Activated CD4-positive, CD25-positive, alpha-beta regulatory T cell treated with anti-CD3 and anti-CD28 coated beads, Interleukin-2, amount 50 U/mL, for 72 hours (primary cell): ENCODE data around the gene MRGPRG.

Source experiments
- DNase-seq: peaks from one replicate; pipeline ENCODE4 v3.0.0; 2021

The MRGPRG gene

DNA sequence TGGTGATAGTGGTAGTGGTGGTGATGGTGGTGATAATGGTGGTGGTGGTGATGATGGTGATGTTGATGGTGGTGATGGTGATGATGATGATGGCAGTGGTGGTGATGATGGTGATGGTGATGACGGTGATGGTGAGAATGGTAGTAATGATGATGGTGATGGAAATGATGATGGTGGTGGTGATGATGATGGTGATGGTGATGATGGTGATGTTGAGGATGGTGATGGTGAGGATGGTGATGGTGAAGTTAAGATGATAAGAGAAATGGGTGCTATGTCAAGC is 11.8 kb downstream of the MRGPRG start:
- DNase-seq = no peak

DNA sequence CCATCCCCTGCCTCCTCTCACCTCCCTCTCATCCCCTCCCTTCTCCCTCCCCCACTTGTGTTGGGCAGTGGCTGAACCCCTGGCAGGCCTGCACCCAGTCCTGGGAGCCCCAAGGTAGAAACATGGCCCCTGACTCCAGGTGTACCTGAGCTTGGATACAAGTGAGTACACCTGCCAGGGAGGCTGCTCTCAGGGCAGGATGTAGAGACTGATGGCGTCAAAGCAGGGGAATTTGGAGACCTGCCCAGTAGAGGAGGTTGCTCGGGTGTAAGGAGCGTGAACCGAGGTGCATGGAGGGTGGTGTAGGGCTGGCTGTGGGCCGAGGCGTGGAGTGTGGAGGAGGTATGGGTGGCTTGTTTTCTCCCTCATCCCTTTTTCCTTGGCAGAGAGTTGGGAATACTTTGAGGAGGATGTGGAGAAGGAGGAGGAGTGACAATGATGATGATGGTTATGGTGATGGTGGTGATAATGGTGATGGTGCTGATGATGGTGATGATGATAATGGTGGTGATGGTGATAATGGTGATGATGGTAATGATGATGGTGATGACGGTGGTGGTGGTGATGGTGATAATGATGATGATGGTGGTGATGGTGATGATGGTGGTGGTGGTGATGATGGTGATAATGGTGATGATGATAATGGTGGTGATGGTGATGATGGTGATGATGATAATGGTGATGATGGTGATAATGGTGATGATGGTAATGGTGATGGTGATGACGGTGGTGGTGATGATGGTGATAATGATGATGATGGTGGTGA is 12.3 kb downstream of the MRGPRG start:
- DNase-seq = no peak

DNA sequence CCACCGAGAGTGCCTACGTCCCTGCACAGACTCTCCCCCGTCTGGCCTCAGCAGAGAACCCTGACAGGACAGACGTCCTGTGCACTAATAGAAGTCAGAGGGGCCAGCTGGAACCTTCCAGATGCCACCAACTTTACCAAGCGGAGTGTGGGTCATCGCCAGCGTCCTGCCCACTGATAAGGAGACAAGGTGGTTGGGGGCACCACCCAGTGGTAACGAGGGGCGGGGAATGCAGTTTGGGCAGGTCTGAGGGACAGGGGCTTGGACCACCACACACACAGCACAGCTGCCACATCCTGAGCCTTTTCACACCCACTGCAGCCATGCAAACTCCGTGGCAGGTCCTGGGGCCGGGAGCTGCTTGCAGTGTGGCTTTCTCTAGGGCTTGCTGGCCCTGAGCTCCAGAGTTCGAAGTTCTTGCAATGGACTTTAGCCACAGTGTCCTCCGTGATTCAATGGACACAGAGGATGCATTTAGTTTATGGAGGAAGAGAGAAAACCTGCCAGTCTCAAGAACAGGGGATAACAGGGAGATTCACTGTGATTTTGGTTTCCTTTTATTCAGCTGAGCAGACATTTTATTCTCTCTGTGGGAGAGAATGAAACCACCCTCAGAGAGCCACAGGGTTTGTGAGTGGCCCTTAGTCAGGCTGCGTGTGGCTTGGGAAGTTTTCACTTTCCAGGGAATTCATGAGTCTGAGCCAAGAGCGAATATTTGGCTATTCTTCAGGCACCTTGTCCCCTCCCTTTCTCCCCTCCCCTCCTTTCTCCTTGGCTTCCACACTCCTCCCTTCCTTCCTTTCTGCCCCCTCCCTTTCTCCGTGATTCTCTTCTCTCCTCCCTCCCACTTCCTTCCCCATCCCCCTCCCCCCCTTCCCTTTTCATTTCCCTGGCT is 13.1 kb downstream of the MRGPRG start:
- no peak for DNase-seq

DNA sequence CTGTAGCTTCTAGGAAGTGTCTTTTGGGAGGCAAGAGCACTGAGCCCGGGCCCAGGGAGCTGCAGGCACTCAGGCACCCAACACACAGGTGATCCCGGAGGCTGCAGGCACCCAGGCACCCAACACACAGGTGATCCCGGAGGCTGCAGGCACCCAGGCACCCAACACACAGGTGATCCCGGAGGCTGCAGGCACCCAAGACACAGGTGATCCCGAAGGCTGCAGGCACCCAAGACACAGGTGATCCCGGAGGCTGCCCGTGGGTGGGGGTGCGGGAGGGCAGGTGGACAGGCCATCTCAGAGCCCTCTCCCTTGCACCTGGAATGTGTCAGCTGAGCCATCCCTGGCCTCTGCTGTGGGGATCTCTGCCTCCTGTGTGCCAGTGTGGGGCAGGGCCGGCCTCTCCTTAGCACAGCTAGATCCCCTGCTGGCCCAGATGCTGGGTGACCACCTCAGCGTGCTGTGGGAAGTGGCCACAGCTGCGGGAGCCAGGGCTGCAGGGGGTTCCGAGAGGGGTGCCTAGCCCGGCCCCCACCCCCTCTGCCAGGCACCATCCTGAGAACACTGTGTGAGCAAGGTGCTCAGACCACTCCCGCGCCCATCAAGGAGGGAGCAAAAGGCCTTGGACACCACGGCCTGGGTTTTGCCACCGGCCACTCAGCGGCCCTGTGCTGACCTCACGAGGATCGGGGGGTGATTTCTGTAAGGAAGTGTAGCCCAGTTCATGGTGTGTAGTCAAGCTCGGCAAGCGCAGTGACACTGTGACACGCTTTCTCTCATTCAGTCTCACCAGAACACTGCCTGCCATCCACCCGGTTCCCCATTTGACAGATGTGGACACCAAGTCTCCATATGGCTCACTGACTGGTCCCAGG is 14.2 kb downstream of the MRGPRG start:
- no peak for DNase-seq

DNA sequence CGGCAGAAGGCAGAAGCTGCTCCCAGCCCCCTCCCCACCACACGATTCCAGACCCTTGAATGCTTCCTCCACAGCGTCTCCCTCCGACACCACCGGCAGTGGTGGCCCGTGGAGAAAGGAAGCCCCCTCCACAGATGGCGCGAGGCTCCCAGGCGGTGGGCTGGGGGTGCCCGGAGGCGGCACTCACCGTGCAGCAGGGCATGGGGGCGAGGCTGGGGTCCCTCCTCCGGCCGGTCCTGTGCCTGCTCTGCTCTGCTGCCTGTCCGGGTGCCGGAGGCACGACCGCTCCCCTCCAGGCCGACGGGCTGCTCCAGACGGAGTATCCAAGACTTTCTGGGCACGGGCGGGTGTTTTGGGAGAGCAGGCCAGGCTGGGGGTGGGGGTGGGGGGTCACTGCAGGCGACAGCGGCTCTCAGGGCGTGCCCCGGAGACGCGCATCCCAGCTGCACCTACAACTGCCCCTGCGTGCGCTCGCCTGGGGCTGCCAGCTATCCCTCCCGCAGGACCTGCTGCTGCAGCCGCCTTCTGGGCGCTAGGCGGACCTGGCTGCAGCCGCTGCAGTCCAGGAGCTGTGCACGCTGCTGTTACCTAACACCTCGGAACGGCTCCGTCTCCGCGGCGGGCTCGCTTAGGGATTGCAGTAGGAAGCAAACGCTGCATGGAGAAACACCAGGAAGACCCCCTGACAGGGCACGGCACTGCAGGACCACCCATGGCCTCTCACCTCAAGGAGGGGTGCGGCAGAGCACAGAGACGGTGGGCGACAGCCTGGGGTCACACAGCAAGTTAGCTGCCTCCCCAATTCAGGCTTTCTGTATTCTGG is 15.2 kb downstream of the MRGPRG start:
- DNase-seq = no peak

DNA sequence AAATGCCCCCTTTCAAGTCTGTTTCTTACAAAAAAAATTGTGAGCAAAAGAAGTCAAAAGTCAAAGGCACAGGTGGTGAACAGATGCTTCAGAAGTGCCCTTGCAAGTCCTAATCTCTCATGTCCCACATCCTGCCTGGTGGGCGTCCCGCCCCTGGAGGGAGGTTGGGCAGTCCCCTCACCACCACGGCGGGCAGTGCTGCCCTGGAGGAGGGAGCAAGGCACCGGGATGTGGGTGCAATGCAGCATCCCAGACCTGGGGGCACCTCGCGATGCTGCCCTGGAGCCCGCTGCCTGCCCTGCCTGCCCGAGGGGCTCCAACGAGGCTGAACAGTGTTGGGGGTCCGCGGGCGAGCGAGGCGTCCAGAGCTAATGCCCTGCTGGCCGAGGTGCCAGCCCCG is 15.9 kb downstream of the MRGPRG start:
- no peak for DNase-seq

DNA sequence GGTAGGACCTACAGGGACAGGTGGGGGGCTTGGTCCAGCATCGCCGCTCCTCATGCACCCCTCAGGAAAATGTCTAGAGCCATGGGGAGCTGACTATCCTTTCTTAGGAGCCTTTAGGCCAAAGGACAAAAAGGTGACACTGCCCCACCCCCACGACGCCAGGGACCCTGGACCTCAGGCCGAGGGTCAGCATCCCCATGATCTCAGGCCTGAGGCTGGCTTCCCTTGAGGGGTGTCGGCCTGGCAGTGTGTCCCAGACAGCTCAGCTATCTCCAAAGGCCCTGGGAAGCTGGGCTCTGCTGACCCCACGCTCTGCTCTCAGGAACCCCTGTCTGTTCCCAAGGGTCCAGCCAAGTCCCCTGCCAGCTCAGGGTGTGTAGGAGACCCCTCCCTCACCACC is 16.3 kb downstream of the MRGPRG start:
- no peak for DNase-seq

DNA sequence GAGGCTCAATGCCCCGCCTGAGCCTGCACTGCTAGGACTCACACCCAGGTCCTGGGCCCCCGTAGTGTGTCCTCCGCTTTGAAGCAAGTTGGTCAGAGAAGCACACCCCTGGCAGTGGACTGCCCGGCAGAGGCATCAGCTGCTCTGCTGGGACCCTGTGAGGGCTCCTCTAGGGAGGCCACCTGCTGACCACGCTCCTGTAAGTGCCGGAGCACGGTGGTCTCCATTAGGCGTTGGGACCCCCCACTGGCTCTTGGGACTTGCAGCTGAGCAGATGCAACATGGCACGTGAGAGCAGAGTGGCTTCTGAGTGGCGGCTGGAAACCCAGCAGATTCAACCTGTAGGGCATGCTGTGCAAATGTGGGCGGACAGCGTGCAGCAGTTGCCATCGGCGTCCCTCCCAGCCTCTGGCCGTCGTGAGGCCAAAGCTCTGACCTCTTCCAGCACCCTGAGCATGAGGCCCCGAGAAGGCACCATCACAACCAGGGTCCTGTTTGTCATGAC is 16.9 kb downstream of the MRGPRG start:
- DNase-seq = peak; percentile 21

DNA sequence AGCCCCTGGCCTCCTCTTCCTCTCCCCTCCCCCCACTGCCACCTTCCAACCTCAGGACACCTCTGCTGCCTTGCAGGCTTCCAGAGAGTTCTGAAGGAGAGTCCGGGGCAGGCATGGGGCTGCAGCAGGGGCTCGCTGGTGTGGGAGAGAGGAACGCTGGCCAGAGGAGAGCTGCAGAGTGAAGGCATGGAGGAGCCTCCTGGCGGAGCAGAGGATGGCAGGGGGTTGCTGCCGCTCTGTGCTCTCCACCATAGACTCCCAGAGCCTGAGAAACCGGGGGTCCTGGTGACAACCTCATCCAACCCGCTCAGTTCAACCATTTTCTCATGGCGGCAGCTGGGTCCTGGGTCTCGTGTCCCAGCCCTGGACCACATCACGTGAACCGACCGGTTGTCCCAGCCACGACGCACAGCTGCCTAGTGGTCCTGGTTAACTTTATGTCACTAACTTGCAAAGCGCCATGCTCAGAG is 17.5 kb downstream of the MRGPRG start:
- DNase-seq = peak; percentile 21

DNA sequence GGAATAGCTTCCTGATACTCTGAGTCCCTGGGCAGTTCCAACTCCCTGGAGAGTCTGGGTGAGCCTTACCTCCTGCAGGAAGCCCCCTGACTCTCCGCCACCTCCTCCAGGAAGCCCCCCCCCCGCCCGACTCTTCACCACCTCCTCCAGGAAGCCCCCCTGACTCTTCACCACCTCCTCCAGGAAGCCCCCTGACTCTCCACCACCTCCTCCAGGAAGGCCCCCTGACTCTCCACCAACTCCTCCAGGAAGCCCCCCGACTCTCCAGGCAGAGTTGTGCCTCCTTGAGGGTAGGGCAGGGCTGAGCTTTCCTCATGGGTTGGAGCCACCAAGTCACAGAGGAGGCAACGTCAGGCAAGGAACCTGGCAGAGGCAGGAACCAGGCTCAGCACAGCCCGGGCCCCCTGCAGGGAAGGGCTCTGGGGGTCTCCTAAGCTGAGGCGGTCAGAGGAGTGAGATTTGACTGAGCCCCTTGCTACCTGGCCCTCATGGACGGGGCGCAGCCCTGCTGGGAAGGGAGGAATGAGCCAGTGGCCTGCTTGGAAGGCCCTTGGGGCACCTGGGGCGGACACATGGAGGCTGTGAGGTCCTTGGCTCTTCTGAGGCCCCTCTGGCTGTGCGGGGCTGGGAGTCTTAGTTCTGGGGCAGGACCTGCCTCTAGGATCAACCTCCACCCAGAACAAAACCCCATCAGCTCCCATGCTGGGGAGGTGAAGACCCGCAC is 18.1 kb downstream of the MRGPRG start:
- peak; percentile 24 for DNase-seq

DNA sequence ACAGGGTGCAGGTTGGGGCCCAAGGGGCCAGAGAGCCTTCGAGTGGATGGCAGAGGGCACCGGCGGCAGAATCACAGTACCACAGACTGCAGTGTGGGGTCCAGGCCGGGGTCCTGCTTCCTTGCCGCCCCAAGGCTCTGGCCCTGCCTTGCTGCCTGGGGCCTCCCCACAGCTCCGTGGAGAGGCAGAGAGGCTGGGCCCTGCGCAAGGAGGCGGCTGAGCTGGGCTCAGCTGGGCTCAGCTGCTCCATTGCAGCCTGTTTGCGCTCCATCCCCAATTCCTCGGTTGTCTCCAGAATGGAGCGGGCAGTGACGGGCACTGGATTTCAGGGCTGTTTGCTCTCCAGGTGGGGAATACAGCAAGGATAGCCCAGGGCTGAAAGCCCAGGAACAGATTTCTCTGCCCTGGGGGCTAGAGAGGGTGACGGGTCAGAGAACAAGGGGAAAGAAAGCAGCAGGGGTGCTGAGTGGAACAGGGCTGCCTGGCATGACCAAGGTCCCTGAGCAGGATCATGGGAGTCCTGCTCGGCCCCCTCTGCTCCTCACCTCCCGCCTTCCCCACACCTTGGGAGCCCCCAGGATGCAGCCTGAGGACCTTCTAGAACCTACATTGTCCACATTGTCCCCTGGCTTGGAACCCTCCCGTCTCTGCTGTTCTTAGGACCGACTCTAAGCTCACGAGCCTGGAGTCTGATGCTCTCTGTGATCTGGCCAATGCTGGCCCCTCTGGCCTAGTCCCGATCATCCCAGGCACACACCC is 18.9 kb downstream of the MRGPRG start:
- no peak for DNase-seq

DNA sequence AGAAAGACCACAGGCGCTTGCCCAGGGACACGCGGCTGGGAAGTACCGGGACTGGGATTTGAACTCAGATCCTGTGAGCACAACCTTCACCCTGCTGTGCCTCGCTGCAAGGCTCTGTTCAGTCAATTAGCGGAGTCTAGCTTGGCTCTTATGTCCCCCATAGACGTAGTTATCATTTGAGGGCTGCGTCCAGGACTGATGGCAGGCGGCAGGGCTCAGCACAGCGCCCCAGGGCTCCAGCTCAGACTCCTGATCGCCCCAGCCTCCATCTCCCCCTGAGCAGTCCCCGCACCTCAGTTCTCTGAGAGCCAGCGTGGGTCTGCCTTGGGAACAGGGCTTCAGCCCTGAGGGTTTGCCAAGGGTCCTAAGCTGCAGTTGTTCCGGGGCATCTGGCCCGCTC is 19.8 kb downstream of the MRGPRG start:
- no peak for DNase-seq

DNA sequence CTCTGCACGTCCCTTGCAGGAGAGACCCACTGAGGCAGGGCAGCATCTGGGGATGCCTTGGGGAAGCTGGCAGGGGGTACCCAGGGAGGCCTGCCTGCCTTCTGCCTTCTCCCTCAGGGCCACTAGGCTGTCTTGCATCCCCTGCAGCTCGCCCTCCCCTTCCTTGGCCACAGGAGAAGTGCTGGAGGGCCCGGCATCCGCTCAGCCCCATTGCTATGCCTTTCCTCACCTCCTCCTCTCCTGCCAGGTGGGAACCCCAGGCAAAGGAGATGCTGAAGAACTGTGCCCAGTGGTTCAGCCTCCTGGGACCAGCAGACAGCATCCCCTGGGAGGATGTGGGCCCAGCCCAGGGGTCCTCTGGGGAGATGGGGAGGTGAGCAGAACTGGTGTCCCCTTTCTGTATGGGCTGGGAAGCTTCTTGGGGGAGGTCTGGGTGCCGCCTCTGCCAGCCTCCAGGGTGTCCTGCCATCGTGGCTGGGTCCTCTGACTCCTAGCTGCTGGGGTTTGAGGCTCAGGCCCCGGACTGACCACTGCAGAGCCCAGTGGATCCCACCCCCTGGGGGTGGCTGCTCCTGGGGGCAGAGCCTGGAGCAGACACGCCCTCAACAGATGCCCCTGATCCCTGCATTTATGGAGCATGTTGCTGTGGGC is 20.6 kb downstream of the MRGPRG start:
- no peak for DNase-seq

DNA sequence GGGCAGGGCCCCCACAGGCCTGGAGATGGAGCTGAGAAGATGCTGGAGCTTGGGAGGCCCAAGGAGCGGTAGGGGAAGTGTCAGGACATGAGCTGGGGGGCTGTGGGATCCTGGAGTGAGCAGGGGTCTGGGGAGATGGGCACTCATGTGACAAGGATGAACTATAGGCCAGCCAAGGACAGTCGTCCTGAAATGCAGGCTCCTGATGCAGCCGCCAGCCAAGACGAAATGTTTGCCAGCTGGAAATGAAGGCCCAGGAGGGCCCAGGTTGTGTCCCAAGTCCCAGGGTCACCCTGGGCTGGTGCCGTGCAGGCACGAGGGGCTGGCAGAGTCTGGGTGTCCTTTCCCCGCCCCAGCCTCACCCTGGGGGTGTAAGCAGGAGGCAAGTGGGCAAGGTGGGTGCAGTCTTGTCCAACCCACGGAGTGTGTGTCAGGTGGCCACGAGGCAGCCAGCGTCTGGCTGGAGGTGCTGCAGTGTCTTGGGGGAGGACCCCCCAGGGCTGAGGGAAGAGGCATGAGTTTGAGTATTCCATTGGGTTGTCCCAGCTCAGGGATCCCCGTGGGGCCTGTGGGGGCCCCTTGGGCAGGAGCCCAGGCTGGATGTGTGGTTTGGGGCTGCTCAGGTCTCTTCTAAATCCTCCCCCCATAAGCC is 21.4 kb downstream of the MRGPRG start:
- no peak for DNase-seq

DNA sequence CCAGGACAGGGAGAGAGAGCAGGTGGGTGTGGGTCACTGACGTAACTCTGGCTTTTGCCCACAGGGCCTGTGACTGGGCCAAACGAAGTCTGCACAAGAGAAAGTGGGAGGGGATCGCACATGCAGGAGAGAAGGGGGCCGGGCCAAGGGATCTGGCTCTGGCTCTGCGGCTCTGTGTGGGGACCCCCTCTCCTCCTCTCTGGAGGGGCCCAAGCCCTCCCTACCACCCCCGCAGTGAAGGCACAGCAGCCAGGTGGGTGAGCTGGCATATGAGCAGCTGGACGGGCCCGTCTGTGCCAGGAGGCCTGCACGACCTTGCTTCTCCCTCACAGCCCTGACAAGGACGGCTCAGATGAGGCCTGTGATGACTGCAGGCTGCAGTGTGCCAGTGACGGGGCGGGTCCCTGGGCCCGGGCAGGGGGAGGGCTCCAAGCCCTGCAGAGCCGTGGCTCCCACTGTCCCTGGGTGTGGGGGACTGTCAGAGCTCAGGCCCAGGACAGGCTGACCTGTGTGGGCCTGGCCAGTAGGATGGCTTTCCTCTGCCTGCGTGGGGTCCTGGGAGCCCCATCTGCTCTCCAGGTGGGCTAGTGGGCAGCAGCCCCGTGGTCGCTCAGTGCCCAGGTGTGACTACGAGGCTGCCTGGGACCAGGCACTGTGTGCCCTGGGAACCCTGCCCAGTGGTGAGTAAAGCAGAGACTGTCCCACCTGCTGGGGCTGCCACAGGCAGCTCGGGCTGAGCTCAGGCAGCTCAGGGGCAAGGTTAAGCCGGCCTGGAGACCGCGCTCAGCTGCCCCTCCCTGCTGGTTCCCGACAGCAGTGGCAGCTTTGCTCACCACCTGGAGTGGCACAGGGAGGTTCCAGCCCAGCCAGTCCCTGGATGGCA is 22.2 kb downstream of the MRGPRG start:
- DNase-seq = no peak

DNA sequence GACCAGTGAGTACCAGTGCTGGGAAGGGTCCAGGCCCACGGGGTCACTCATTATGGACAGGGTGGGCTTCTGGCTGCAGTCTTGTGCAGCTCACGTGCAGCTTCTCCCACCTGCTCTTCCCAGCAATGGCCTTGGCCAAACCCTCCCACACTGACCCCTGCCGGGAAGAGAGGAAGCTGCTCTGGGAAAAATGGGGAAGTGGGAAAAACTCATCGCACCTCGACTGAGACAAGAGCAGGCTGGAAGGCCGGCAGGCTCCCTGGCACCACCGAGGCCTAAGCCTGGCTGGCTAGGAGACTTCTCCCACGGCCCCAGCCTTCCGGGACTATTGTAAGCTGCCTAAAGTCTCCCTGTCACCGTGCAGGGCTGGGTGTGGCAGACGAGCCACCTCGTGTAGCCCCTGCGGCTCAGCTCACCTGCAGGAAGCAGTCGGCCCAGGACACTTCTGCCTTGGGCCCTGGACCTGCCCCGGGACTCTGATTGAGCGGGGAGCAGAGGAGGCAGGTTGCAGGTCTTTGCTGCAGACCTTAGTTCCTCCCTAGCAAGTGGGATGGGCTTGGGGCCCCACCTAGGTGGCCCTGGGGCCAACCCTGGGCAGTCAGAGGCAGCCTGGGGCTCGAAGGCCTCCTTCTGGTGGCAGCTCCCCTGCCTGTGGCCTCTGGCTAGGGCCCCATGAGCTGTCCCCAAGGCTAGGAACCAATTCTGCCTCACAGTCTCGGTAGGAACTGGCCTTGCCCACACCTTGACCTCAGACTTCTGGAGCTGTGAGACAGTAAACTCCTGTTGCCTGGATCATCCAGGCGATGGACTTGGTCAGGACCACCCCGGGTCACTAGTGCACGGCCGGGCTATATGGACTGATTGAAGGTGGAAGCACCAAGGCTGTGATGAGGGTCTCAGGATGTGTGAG is 23.1 kb downstream of the MRGPRG start:
- DNase-seq = no peak

DNA sequence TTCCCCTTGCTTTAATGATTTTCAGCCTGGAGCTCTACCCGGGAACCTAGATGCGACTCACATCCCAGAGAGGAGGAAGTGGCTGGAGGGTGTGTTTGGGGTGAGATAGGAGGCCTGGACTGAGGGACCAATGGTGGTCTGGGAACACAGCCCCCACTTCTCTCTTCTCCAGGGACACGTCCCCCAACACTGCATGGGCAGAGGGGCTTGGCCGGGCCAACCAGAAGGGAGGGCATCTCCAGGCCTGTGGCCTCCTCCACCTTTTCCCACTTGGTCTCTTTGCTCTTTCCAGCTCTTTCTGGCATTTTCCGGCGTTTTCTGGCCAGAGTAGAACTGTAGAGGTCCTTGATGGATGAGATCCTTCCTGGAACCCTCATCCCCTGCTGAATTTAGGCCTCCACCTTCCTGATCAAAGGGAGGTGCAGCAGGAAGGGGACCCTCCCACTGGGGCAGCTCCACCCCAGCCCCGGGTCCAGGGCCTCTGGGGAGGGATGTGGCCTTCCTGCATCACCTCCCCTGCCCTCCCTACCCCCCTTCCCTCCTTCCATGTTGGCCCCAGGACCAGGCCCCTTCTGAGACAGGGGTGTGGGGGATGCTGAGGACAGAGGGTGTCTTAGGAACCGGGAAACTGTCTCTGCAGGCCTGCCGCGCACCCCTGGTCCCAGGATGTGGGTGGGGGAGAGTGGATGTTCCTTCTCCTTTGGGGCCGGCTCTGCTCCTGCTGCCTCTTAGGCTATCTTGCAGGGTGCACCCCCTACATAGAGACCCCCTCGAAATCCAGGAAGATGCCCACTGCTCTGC is 24.4 kb downstream of the MRGPRG start:
- no peak for DNase-seq
